Measurements from ENCODE around the gene KRTAP4-12. TPM values are rescaled to one million over a fixed set of nuclear protein-coding genes. Genes with fewer than 3 reads are reported as not detected.
"Not testable (repeated sequence)": the region's sequence is repeated elsewhere in the genome, so short reads cannot be mapped to it uniquely, and the experiment has no call there.

Gene KRTAP4-12
- total RNA-seq, 1 donor from 2014 or later, result not detected

GRCh38 chr17:41104386-41105038, 19.5 kb downstream of the KRTAP4-12 start:
- not testable (repeated sequence) for H3K9me3 ChIP-seq (ENCODE audit: insufficient read depth, low read depth, low read length); H3K9ac ChIP-seq (ENCODE audit: low read length); H3K4me3 ChIP-seq (ENCODE audit: insufficient read depth, low read depth, low read length); H3K79me2 ChIP-seq (ENCODE audit: insufficient read depth, low read length); H3K27me3 Mint-ChIP-seq (ENCODE audit: low read depth, unreplicated experiment); H3K4me3 Mint-ChIP-seq (ENCODE audit: unreplicated experiment); H4K20me1 ChIP-seq (ENCODE audit: insufficient read depth, low read length); H3K27me3 ChIP-seq (ENCODE audit: insufficient read depth, low read length); H3K36me3 Mint-ChIP-seq (ENCODE audit: low read depth, unreplicated experiment); H3K9me3 Mint-ChIP-seq (ENCODE audit: unreplicated experiment); H3K4me1 ChIP-seq (ENCODE audit: insufficient read depth, low read length); H2AFZ ChIP-seq (ENCODE audit: low read depth, low read length); H3K36me3 ChIP-seq (ENCODE audit: insufficient read depth, low read length)
- Mint-ChIP-seq H3K27ac (ENCODE audit: unreplicated experiment) (peak overlapping the region; percentile 54), H3K4me1 (ENCODE audit: low read depth, unreplicated experiment) (peaks cover 28% of the 10 kb centered on the region)
- peak; percentile 40 for DNase-seq (ENCODE audit: low read depth)
- peak; percentile 100 for FAIRE-seq
- peak overlapping the region; percentile 53 for H3K27ac ChIP-seq (ENCODE audit: low read depth, low read length)
- H3K4me2 ChIP-seq (ENCODE audit: low read length), result peak overlapping the region; percentile 54

- no peak overlapping the region for H3K27ac ChIP-seq (ENCODE audit: low read depth, low read length)
- no peaks in the 10 kb centered on the region for H3K27me3 ChIP-seq (ENCODE audit: insufficient read depth, low read length)
- no peak overlapping the region for H3K4me3 ChIP-seq (ENCODE audit: insufficient read depth, low read depth, low read length)
- peaks cover 29% of the 10 kb centered on the region for H3K4me1 Mint-ChIP-seq (ENCODE audit: low read depth, unreplicated experiment)
- no peaks in the 10 kb centered on the region for H4K20me1 ChIP-seq (ENCODE audit: insufficient read depth, low read length)
- no peaks in the 10 kb centered on the region for H3K27me3 Mint-ChIP-seq (ENCODE audit: low read depth, unreplicated experiment)
- H3K79me2 ChIP-seq (ENCODE audit: insufficient read depth, low read length), result no peaks in the 10 kb centered on the region
- no peaks in the 10 kb centered on the region for H3K9me3 Mint-ChIP-seq (ENCODE audit: unreplicated experiment)
- no peaks in the 10 kb centered on the region for H3K36me3 Mint-ChIP-seq (ENCODE audit: low read depth, unreplicated experiment)
- H3K27ac Mint-ChIP-seq (ENCODE audit: unreplicated experiment), result peak overlapping the region; percentile 79
- H3K4me2 ChIP-seq (ENCODE audit: low read length), result no peak overlapping the region
- no peak overlapping the region for H3K9ac ChIP-seq (ENCODE audit: low read length)
- DNase-seq (ENCODE audit: low read depth) (no peak), FAIRE-seq (no peak)
- TF ChIP-seq EZH2 (IDR thresholded peaks at IDR 0.05; ENCODE audit: insufficient read depth, low read length), result no peak
- H3K4me3 Mint-ChIP-seq (ENCODE audit: unreplicated experiment), result no peak overlapping the region
- peaks cover 5% of the 10 kb centered on the region for H3K4me1 ChIP-seq (ENCODE audit: insufficient read depth, low read length)
- H2AFZ ChIP-seq (ENCODE audit: low read depth, low read length), result no peak overlapping the region
- no peaks in the 10 kb centered on the region for H3K36me3 ChIP-seq (ENCODE audit: insufficient read depth, low read length)
- H3K9me3 ChIP-seq (ENCODE audit: insufficient read depth, low read depth, low read length), result no peaks in the 10 kb centered on the region
Observed at GRCh38 chr17:41103896-41104295, 20.1 kb downstream of the KRTAP4-12 start.

- H3K27me3 ChIP-seq (ENCODE audit: insufficient read depth, low read length), result no peaks in the 10 kb centered on the region
- no peaks in the 10 kb centered on the region for H3K9me3 ChIP-seq (ENCODE audit: insufficient read depth, low read depth, low read length)
- no peaks in the 10 kb centered on the region for H3K9me3 Mint-ChIP-seq (ENCODE audit: unreplicated experiment)
- no peaks in the 10 kb centered on the region for H4K20me1 ChIP-seq (ENCODE audit: insufficient read depth, low read length)
- H3K4me1 Mint-ChIP-seq (ENCODE audit: low read depth, unreplicated experiment), result peaks cover 40% of the 10 kb centered on the region
- H3K36me3 Mint-ChIP-seq (ENCODE audit: low read depth, unreplicated experiment), result no peaks in the 10 kb centered on the region
- no peaks in the 10 kb centered on the region for H3K79me2 ChIP-seq (ENCODE audit: insufficient read depth, low read length)
- peak within 1 kb of the TSS; percentile 18 for H3K27ac Mint-ChIP-seq (ENCODE audit: unreplicated experiment)
- FAIRE-seq, result no peak
- peaks cover 8% of the 10 kb centered on the region for H3K4me1 ChIP-seq (ENCODE audit: insufficient read depth, low read length)
- no peak within 1 kb of the TSS for H3K4me3 ChIP-seq (ENCODE audit: insufficient read depth, low read depth, low read length)
- peak within 1 kb of the TSS; percentile 30 for H3K4me2 ChIP-seq (ENCODE audit: low read length)
- H3K27me3 Mint-ChIP-seq (ENCODE audit: low read depth, unreplicated experiment), result no peaks in the 10 kb centered on the region
- DNase-seq (ENCODE audit: low read depth), result no peak
- TF ChIP-seq EZH2 (IDR thresholded peaks at IDR 0.05; ENCODE audit: insufficient read depth, low read length) (no peak), CTCF (IDR thresholded peaks at IDR 0.05; ENCODE audit: insufficient read depth, low read depth, low read length) (no peak)
- no peak within 1 kb of the TSS for H3K4me3 Mint-ChIP-seq (ENCODE audit: unreplicated experiment)
- H3K36me3 ChIP-seq (ENCODE audit: insufficient read depth, low read length), result no peaks in the 10 kb centered on the region
- H3K27ac ChIP-seq (ENCODE audit: low read depth, low read length), result peak within 1 kb of the TSS; percentile 17
- H2AFZ ChIP-seq (ENCODE audit: low read depth, low read length), result no peak within 1 kb of the TSS
- H3K9ac ChIP-seq (ENCODE audit: low read length), result no peak within 1 kb of the TSS
Observed at GRCh38 chr17:41101586-41102259, 22.3 kb downstream of the KRTAP4-12 start, which contains the start of gene KRTAP4-16. Gene KRTAP4-16, minus strand, starts transcription at chr17:41102209. Its CDS starts 0 bp downstream, at chr17:41102209.

- peak; percentile 40 for DNase-seq (ENCODE audit: low read depth)
- H3K27ac ChIP-seq (ENCODE audit: low read depth, low read length), result peak overlapping the region; percentile 25
- H3K27me3 Mint-ChIP-seq (ENCODE audit: low read depth, unreplicated experiment); H3K4me3 Mint-ChIP-seq (ENCODE audit: unreplicated experiment); H3K9ac ChIP-seq (ENCODE audit: low read length); H3K9me3 ChIP-seq (ENCODE audit: insufficient read depth, low read depth, low read length); H3K4me3 ChIP-seq (ENCODE audit: insufficient read depth, low read depth, low read length); H3K79me2 ChIP-seq (ENCODE audit: insufficient read depth, low read length); H3K36me3 Mint-ChIP-seq (ENCODE audit: low read depth, unreplicated experiment); H3K4me2 ChIP-seq (ENCODE audit: low read length); H3K36me3 ChIP-seq (ENCODE audit: insufficient read depth, low read length); H3K27me3 ChIP-seq (ENCODE audit: insufficient read depth, low read length); H3K9me3 Mint-ChIP-seq (ENCODE audit: unreplicated experiment); H3K4me1 ChIP-seq (ENCODE audit: insufficient read depth, low read length); H4K20me1 ChIP-seq (ENCODE audit: insufficient read depth, low read length); H2AFZ ChIP-seq (ENCODE audit: low read depth, low read length): not testable (repeated sequence)
- FAIRE-seq, result peak; percentile 80
- peak overlapping the region; percentile 59 for H3K27ac Mint-ChIP-seq (ENCODE audit: unreplicated experiment)
- H3K4me1 Mint-ChIP-seq (ENCODE audit: low read depth, unreplicated experiment), result peaks cover 30% of the 10 kb centered on the region
Observed at GRCh38 chr17:41099682-41100480, 24.1 kb downstream of the KRTAP4-12 start.

Data from astrocyte (in vitro differentiated cells and primary cell).